NCI-H82 (cell line): ENCODE measurements around the gene ZNF736.
"Not testable (repeated sequence)": the region's sequence is repeated elsewhere in the genome, so short reads cannot be mapped to it uniquely, and the experiment has no call there.

Source experiments
- DNase-seq: peaks from one replicate; lab custom pipeline; 2025; lab: John Stamatoyannopoulos, UW

The ZNF736 gene

GRCh38 chr7:64313740-64314491 is at the start of gene ZNF736:
Gene ZNF736, plus strand, starts transcription at chr7:64313961. Its CDS starts 190 bp downstream, at chr7:64314151.
- peak; percentile 98 for DNase-seq

GRCh38 chr7:64266341-64266919 is 47.3 kb upstream of the ZNF736 start:
- no peak for DNase-seq

- DNase-seq, result no peak
These were observed 36.1 kb upstream of the ZNF736 start for GRCh38 chr7:64277630-64278029.

DNA sequence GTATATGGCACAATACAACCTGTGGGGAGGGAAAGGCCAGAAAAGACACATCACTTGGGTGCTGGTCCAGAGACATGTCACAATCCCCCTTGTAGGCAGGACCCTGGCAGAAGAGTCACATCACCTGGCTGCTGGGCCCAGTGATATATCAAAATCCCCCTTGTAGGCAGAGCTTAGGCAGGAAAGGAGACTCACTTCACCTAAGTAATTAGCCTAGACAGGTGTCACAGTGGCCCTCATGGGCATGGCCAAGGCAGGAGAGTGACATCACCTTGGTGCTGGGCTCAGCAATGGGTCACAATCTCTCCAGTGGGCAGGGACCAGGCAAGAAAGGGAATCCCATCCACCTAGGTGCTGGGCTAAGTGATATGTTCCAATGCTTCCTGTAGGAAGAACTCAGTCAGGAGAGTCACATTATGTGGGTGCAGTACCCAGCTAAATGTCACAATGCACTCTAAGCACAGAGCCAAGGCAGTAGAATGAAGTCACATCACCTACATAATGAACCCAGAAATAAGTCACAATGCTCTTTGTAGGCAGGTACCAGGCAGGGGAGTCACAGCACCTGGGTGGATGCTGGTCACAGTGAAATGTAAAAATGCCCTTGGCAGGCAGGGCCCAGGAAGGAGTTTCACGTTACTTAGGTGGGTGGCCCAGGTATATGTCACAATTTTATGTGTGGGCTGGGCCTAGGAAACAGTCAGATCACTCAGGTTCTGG is 18.9 kb upstream of the ZNF736 start:
- no peak for DNase-seq

- DNase-seq, result not testable (repeated sequence)
These were observed 16.3 kb upstream of the ZNF736 start for GRCh38 chr7:64297418-64297817.

GRCh38 chr7:64300641-64301405 is 12.9 kb upstream of the ZNF736 start:
- no peak for DNase-seq

- DNase-seq, result peak; percentile 98
These were observed 6.3 kb upstream of the ZNF736 start for GRCh38 chr7:64307254-64308015.

DNA sequence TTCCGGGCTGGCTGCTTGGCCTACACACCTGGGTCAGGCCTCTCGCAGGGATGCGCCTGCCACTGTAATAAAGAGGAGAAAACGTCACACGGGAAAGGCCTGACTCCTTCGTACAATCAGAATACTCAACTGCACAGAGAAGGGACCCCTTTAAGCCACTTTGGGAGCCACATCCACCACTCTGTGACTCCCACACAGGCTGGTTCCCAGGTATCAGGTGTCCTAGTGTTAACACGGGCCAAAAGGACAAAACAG is 5.8 kb upstream of the ZNF736 start:
- DNase-seq, result peak; percentile 29

DNA sequence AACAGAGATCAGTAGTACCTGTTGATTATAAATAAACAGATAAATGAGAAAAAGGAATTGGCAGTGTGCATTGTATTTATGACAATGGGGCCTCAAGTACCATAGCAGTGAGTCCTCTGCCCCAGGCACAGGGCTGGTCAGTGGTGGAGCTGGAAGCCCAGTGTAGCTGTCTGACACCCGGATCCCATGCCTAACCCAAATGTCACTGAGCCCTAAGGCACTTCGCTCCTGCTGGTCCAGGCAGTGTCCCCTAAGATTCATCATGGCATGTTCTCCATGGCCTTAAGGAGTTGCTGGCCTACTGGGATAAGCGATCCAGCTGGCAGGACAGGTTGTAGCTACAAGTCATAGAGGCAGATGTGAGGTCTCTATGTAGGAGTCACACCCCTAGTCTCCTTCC is 3.3 kb upstream of the ZNF736 start:
- no peak for DNase-seq

DNA sequence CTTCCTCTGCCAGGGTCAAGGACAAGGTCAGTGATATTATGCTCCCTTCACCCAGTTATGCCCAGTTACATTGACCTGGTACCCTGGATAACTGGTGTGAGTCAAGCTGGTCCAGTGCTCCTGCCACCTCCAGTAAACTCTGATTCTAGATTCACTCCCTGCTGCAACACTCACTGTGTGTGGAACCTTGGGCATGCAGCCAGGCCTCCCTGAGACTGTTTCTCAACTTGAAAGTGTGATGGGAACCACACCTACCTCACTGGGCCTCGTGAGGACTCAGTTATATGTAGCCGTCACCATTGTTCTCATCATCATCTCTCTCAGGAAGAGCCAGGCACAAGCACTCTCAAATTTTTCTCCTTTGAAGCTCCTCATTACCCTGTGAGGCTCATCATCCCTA is 935 bp upstream of the ZNF736 start:
- no peak for DNase-seq

DNA sequence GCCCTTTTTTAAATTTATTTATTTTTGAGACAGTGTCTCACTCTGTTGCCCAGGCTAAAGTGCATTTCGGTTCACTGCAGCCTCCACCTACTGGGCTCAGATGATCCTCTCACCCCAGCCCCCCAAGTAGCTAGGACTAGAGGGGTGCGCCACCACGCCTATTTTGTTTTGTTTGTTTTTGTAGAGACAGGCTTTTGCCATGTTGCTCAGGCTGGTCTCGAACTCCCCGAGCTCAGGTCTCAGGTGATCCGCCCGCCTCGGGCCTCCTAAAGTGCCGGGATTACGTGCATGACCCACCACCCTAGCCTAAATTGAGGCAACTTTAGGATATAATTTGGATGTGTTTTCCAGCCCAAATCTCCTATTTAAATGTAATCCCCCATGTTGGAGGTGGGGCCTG is 805 bp downstream of the ZNF736 start:
- DNase-seq, result peak; percentile 46

- not testable (repeated sequence) for DNase-seq
These were observed 2.4 kb downstream of the ZNF736 start for GRCh38 chr7:64316031-64316742.

GRCh38 chr7:64320547-64321513 is 7.1 kb downstream of the ZNF736 start:
- DNase-seq, result no peak

- DNase-seq, result not testable (repeated sequence)
These were observed 10.4 kb downstream of the ZNF736 start for GRCh38 chr7:64324166-64324565.

DNA sequence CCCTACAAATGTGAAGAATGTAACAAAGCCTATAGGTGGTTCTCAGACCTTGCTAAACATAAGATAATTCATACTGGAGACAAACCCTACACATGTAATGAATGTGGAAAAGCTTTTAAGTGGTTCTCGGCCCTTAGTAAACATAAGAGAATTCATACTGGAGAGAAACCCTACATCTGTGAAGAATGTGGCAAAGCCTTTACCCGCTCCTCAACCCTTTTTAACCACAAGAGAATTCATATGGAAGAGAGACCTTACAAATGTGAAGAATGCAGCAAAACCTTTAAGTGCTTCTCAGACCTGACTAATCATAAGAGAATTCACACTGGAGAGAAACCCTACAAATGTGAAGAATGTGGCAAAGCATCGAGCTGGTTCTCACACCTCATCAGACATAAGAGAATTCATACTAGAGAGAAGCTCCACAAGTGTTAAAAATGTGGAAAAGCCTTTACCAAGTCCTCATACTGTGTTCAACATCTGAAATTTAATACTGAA is 35.0 kb downstream of the ZNF736 start:
- not testable (repeated sequence) for DNase-seq

GRCh38 chr7:64359543-64359942 is 45.8 kb downstream of the ZNF736 start:
- no peak for DNase-seq

GRCh38 chr7:64371116-64371515 is 57.4 kb downstream of the ZNF736 start:
- DNase-seq, result no peak

GRCh38 chr7:64373017-64373416 is 59.3 kb downstream of the ZNF736 start:
- no peak for DNase-seq

DNA sequence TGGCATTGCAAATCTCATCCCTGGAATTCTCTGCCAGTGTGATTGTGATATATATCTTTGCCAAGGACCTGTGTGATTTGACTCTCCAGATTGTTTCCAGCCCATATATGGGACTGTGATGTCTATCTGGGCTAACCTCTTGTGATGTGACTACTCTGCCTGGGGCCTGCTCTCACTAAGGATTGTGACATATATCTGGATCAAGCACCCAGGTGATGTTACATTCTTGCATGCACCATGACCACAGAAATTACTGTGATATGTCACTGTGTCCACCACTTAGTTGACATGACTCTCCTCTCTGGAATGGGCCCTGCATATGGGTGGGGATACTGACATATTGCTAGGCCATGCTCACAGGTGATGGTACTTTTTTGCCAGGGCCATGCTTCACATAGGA is 86.6 kb downstream of the ZNF736 start:
- DNase-seq, result no peak
